ENCODE measurements around the gene CYP2W1.

DNA sequence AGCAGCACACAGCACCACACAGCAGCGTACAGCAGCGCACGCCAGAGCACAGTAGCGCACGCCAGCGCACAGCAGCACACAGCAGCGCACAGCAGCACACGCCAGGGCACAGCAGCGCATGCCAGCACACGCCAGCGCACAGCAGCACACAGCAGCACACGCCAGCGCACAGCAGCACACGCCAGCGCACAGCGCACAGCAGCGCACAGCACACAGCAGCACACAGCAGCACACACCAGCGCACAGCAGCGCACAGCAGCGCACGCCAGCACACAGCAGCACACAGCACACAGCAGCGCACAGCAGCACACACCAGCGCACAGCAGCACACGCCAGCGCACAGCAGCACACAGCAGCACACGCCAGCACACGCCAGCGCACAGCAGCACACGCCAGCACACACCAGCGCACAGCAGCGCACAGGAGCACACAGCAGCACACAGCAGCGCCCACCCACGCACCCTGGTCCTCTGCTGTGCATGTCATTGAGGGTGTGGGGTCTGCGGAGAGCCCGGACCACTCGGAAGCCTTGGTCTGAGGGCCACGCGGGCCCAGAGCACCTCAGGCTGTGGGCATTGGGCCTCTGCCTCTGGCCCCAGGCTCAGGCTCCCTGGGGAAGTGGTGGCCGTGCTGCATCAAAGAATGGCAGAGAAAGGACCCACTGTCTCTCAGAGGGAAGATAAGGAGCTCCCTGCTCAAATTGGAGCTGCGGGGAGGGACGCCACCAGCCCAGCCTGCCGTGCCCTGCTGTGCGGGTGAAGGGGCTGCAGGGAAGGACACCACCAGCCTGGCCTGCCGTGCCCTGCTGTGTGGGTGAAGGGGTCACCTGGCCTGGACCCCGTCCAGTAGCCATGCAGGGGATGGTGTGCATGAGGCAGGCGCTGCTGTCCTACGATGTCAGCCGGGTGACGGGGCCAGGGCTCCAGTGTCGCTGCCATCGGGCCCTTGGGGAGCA is 33.9 kb downstream of the CYP2W1 start:
- TF ChIP-seq, protein P1, sequence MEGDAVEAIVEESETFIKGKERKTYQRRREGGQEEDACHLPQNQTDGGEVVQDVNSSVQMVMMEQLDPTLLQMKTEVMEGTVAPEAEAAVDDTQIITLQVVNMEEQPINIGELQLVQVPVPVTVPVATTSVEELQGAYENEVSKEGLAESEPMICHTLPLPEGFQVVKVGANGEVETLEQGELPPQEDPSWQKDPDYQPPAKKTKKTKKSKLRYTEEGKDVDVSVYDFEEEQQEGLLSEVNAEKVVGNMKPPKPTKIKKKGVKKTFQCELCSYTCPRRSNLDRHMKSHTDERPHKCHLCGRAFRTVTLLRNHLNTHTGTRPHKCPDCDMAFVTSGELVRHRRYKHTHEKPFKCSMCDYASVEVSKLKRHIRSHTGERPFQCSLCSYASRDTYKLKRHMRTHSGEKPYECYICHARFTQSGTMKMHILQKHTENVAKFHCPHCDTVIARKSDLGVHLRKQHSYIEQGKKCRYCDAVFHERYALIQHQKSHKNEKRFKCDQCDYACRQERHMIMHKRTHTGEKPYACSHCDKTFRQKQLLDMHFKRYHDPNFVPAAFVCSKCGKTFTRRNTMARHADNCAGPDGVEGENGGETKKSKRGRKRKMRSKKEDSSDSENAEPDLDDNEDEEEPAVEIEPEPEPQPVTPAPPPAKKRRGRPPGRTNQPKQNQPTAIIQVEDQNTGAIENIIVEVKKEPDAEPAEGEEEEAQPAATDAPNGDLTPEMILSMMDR (IDR thresholded peaks at IDR 0.05; ENCODE audit: poor library complexity): no peak
- TF ChIP-seq EZH2 (IDR thresholded peaks at IDR 0.05; ENCODE audit: borderline replicate concordance) (no peak), EZH2phosphoT487 (IDR thresholded peaks at IDR 0.05; ENCODE audit: low read depth, severe bottlenecking, unreplicated experiment) (no peak)
